Measurements from ENCODE around the gene DCTN2. TPM values are rescaled to one million over a fixed set of nuclear protein-coding genes. Genes with fewer than 3 reads are reported as not detected.
"Not testable (repeated sequence)": the region's sequence is repeated elsewhere in the genome, so short reads cannot be mapped to it uniquely, and the experiment has no call there.

DCTN2 gene
- total RNA-seq, 1 donor from 2014 or later: 65.8 TPM

DNA sequence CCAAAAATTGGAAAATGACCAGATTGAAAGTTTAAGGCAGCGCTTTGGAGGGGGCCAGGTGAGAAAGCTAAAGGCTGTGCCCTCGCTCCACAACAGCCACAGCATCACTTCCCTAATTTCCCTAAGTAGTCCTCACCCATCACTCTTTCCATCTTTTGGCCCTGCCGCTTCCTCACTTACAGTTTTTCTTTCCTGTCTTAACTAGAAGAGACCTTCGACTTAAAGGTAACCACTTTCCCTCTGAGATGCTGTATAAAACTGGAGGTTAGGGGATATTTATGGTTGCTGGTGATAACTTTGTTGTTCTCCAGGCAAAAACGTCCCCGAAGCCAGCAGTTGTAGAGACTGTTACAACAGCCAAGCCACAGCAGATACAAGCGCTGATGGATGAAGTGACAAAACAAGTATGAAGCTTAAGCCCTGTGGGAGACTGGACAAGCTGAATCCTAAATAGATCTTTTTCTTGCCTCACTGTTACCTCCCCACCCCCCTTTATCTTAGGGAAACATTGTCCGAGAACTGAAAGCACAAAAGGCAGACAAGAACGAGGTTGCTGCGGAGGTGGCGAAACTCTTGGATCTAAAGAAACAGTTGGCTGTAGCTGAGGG is 31.0 kb downstream of the DCTN2 start:
- H3K4me3 ChIP-seq (ENCODE audit: low read depth, low read length): no peak overlapping the region
- H3K36me3 ChIP-seq (ENCODE audit: control insufficient read depth, insufficient read depth, low read length): peaks cover 48% of the 10 kb centered on the region
- TF ChIP-seq CTCF (IDR thresholded peaks at IDR 0.05; ENCODE audit: insufficient read depth, low read length, severe bottlenecking): no peak
- no peaks in the 10 kb centered on the region for H3K27me3 ChIP-seq (ENCODE audit: control insufficient read depth, insufficient read depth, low read length)
- DNase-seq (ENCODE audit: low read depth): no peak
- FAIRE-seq: no peak

DNA sequence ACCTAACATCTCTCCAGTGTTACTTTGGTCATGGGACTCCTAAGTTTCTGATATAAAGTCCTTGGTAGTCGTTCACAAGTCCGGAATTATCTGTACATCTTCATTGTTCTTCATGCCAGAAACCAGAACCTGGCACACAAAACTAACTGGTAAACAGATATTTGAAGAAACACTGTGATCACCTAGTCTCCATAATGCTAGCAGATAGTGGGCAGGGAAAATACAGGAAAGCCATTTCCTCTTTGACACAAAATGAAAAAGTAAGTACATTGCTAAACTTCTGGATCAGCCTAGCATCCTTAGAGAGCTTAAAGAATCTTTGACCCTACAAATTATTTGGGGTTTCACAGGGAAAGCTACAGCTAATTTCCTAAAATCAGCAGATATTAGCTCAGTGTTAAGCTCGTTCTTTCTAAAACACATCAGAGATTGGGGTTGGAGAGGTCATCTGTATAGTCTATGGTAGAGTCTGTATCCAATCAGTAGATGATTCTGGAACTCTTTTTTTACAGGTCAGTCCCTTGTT is 31.5 kb downstream of the DCTN2 start:
- Histone ChIP-seq H3K4me3 (ENCODE audit: low read depth, low read length) (no peak overlapping the region), H3K36me3 (ENCODE audit: control insufficient read depth, insufficient read depth, low read length) (peaks cover 51% of the 10 kb centered on the region), H3K27me3 (ENCODE audit: control insufficient read depth, insufficient read depth, low read length) (no peaks in the 10 kb centered on the region)
- FAIRE-seq (no peak), DNase-seq (ENCODE audit: low read depth) (no peak)
- no peak for TF ChIP-seq CTCF (IDR thresholded peaks at IDR 0.05; ENCODE audit: insufficient read depth, low read length, severe bottlenecking)

- H3K36me3 ChIP-seq (ENCODE audit: control insufficient read depth, insufficient read depth, low read length): peaks cover 51% of the 10 kb centered on the region
- FAIRE-seq (no peak), DNase-seq (ENCODE audit: low read depth) (no peak)
- no peak for TF ChIP-seq CTCF (IDR thresholded peaks at IDR 0.05; ENCODE audit: insufficient read depth, low read length, severe bottlenecking)
- H3K27me3 ChIP-seq (ENCODE audit: control insufficient read depth, insufficient read depth, low read length): no peaks in the 10 kb centered on the region
- H3K4me3 ChIP-seq (ENCODE audit: low read depth, low read length): no peak overlapping the region
These were observed 32.1 kb downstream of the DCTN2 start for GRCh38 chr12:57514720-57515407.

GRCh38 chr12:57514246-57514645 is 32.7 kb downstream of the DCTN2 start:
- H3K36me3 ChIP-seq (ENCODE audit: control insufficient read depth, insufficient read depth, low read length): peaks cover 45% of the 10 kb centered on the region
- not testable (repeated sequence) for DNase-seq (ENCODE audit: low read depth); H3K4me3 ChIP-seq (ENCODE audit: low read depth, low read length); H3K27me3 ChIP-seq (ENCODE audit: control insufficient read depth, insufficient read depth, low read length); FAIRE-seq

- H3K27me3 ChIP-seq (ENCODE audit: control insufficient read depth, insufficient read depth, low read length); H3K4me3 ChIP-seq (ENCODE audit: low read depth, low read length); FAIRE-seq; DNase-seq (ENCODE audit: low read depth): not testable (repeated sequence)
- peaks cover 43% of the 10 kb centered on the region for H3K36me3 ChIP-seq (ENCODE audit: control insufficient read depth, insufficient read depth, low read length)
These were observed 33.3 kb downstream of the DCTN2 start for GRCh38 chr12:57513677-57514076.

DNA sequence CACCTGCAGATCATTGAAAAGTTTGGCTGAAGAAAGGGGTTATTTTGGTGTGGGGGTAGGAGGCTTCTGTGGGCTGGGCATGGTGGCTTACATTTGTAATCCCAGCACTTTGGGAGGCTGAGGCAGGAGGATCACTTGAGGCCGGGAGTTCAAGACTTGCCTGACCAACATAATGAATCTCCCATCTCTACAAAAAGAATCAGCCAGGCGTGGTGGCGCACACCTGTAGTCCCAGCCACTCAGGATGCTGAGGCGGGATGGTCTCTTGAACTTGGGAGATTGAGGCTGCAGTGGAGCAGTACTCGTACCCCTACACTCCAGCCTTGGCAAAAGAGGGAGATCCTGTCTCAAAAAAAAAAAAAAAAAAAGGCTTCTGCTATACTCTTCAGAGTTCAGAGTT is 33.7 kb downstream of the DCTN2 start:
- Histone ChIP-seq H3K27me3 (ENCODE audit: control insufficient read depth, insufficient read depth, low read length) (no peaks in the 10 kb centered on the region), H3K4me3 (ENCODE audit: low read depth, low read length) (no peak overlapping the region), H3K36me3 (ENCODE audit: control insufficient read depth, insufficient read depth, low read length) (peaks cover 39% of the 10 kb centered on the region)
- FAIRE-seq (no peak), DNase-seq (ENCODE audit: low read depth) (no peak)
- TF ChIP-seq CTCF (IDR thresholded peaks at IDR 0.05; ENCODE audit: insufficient read depth, low read length, severe bottlenecking): no peak

Measured in bronchial epithelial cell (primary cell).